H1 (cell line): ENCODE data around the gene CFAP91. TPM values are rescaled to one million over a fixed set of nuclear protein-coding genes. Genes with fewer than 3 reads are reported as not detected.

Experiments
- BRCA1 ChIP-seq: IDR thresholded peaks from 2 replicates; pipeline ENCODE4 v1.6.1; 2012; ENCODE audit warnings: low read depth, low read length, improper control_type of control experiment
- CBX8 ChIP-seq: fragments of 300-800, 300-1000 bp; sonication (generic); IDR thresholded peaks from 2 replicates; pipeline ENCODE4 v1.7.1; 2016; ENCODE audit warnings: low read depth, low read length, borderline replicate concordance
- CHD7 ChIP-seq: fragments of 300-600 bp; sonication (generic); IDR thresholded peaks from 2 replicates; pipeline ENCODE4 v1.7.1; 2012; ENCODE audit warnings: low read length, moderate library complexity, mild to moderate bottlenecking, inconsistent platforms; ENCODE audit not compliant: insufficient replicate concordance
- CTBP2 ChIP-seq: IDR thresholded peaks from 2 replicates; pipeline ENCODE4 v1.7.0; 2011; ENCODE audit warnings: borderline replicate concordance, mild to moderate bottlenecking, moderate library complexity, mixed read lengths, low read length; ENCODE audit not compliant: insufficient read depth, insufficient read length
- HDAC6 ChIP-seq: IDR thresholded peaks from one replicate; pipeline ENCODE4 v1.7.1; 2012; ENCODE audit warnings: low read depth, mild to moderate bottlenecking, inconsistent platforms, low read length, moderate library complexity
- KDM5A ChIP-seq: fragments of 200-600 bp; IDR thresholded peaks from 2 replicates; pipeline ENCODE4 v1.7.1; 2012; ENCODE audit warnings: mild to moderate bottlenecking, low read length, inconsistent platforms, mixed read lengths
- MAX ChIP-seq: IDR thresholded peaks from 2 replicates; pipeline ENCODE4 v1.6.1; 2012; ENCODE audit warnings: inconsistent platforms
- NRF1 ChIP-seq: IDR thresholded peaks from 2 replicates; pipeline ENCODE4 v1.6.1; 2011; ENCODE audit warnings: mild to moderate bottlenecking, low read depth, low read length, improper control_type of control experiment
- RBBP5 ChIP-seq: IDR thresholded peaks from 2 replicates; pipeline ENCODE4 v1.7.1; 2012; ENCODE audit warnings: low read depth, mild to moderate bottlenecking, inconsistent platforms, low read length, moderate library complexity, borderline replicate concordance
- SIX5 ChIP-seq: IDR thresholded peaks from 2 replicates; pipeline ENCODE4 v1.6.1; 2011; ENCODE audit warnings: mild to moderate bottlenecking, low read depth, low read length
- SUZ12 ChIP-seq: fragments of 200-600 bp; sonication (generic); IDR thresholded peaks from 2 replicates; pipeline ENCODE4 v1.6.1; 2012; ENCODE audit warnings: mild to moderate bottlenecking, inconsistent platforms, low read length, moderate library complexity, mixed read lengths
- polyA plus RNA-seq, 7 experiments: library from polyadenylated mRNA; depleted of rRNA in 3 of 7; stranded (reverse) in 5 of 7; unstranded in 2 of 7; fragments of >200 nt in 5 of 7; fragments of 200-250 nt in 2 of 7; gene quantifications; 1 replicate in 5 of 7; 2 replicates in 1 of 7; 4 replicates in 1 of 7; pipeline versions ENCODE4 v1.2.1 to v1.2.3, GENCODE V29; 2011 to 2013; ENCODE audit warnings: missing spikeins in 2 of 7, mixed read lengths in 2 of 7
- total RNA-seq: library from RNA; stranded (reverse); fragmentation: NEBNext Ultra II Directional; extraction: Animal tissue kit (Norgen Biotek cat#: 25700); gene quantifications from 2 replicates; pipeline ENCODE4 v1.2.1, GENCODE V29; 2021

CFAP91 gene
- total and polyA plus RNA-seq, 2 of the 8 experiments (the other 6 are each of a cell fraction or from before 2014, with no cell fraction given) = 5.4 to 7.4 TPM

GRCh38 chr3:119669906-119670570 lies 32.8 kb upstream of the CFAP91 start (continued):
- TF ChIP-seq CHD7 (no peak), NRF1 (no peak), RBBP5 (no peak), CBX8 (no peak), KDM5A (no peak), SUZ12 (no peak), SIX5 (no peak), HDAC6 (no peak), CTBP2 (no peak), MAX (no peak), BRCA1 (no peak)
